LNCAP (cell line): Measurements from ENCODE around the gene VPS41.

ENCODE experiments used
- TF ChIP-seq, protein P1 (sequence below): fragments of 450-650 bp; IDR thresholded peaks from 2 replicates; pipeline ENCODE4 v1.5.1; 2017; ENCODE audit warnings: mild to moderate bottlenecking

Gene VPS41

DNA sequence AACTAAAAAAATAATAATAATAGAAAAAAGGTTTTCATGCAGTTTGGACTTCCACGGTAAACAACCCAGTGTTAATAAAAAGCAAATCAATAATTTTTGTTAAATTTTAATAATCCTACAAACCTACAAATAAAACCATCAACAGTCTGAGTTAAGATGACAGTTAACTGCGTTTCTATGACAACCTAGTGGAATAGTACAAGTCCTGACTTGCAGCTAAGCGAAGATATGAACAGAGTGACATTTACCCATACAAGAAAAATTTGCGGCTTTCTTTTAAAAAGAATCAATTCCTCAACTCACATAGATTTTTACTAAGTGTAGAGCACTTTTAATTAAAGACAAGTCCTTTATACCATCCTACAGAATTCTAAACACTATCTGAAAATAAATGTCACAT is 35.6 kb downstream of the VPS41 start:
- TF ChIP-seq, protein P1, sequence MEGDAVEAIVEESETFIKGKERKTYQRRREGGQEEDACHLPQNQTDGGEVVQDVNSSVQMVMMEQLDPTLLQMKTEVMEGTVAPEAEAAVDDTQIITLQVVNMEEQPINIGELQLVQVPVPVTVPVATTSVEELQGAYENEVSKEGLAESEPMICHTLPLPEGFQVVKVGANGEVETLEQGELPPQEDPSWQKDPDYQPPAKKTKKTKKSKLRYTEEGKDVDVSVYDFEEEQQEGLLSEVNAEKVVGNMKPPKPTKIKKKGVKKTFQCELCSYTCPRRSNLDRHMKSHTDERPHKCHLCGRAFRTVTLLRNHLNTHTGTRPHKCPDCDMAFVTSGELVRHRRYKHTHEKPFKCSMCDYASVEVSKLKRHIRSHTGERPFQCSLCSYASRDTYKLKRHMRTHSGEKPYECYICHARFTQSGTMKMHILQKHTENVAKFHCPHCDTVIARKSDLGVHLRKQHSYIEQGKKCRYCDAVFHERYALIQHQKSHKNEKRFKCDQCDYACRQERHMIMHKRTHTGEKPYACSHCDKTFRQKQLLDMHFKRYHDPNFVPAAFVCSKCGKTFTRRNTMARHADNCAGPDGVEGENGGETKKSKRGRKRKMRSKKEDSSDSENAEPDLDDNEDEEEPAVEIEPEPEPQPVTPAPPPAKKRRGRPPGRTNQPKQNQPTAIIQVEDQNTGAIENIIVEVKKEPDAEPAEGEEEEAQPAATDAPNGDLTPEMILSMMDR, result no peak

DNA sequence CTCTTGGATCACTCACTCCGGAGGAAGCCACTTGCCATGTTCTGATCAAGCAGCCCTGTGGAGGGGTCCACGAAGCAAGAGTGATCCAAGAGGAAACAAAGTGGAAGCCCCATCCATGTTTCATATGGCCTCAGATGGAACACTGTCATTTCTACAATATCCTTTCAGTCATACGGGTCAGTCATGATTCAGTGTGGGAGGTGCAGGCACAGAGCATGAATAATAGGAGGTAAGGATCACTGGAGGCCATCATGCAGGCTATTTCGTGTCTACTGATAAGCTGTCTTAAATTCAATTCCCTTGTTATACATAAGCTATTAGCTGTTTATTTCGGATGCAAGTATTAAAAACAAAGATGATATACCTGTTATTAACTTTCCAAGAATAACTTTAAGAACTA is 36.8 kb downstream of the VPS41 start:
- TF ChIP-seq, protein P1, result no peak

DNA sequence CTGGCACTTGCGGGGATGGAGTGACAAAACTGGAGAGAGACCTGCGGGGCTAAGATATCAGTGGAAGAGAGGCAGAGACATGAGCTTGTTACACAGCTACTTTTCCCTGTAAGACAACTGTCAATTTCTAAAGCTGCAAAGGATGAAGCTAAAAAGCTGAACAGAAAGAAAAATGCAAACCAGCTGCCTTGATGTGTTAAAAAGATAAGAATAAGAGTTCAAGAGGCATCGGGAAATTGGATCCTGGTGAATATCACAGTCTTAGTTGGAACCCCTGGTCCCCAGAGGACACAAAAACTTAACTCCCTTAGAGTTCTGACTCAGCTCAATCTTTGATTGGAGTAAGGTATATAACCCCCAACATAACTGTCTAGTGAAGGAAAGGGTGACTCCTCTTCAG is 38.8 kb downstream of the VPS41 start:
- TF ChIP-seq, protein P1, result no peak

DNA sequence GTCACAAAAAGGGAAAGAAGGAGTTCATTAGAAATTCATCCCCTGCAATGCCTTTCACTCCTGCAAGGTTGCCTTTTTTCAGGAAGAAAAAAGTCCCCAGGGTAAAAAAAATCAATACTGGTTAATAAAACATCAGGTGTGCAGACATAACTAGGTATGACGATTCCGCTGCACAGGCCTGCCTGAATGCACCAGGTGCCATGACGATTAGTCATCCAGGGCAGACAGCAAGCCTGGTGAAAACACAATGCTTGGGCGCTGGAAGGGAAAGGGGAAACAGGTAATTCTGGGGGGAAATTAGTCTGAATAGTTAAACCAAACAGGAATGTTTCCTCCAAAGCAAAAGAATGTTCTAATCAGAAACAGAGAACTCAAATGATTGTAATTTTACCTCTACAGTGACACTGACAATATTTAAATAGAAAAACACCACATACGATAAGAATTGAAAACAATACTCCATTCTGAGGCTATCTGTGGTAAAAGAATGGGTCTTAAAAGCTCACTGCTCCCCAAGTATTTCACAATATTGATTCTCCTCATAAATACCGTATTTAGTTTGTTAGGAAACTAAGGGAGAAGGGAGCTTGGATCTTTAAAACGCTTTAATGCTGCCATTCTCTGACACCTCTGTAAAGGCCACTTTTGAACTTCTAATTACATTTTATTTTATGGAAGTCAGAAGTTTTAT is 45.2 kb downstream of the VPS41 start:
- TF ChIP-seq, protein P1, result no peak

DNA sequence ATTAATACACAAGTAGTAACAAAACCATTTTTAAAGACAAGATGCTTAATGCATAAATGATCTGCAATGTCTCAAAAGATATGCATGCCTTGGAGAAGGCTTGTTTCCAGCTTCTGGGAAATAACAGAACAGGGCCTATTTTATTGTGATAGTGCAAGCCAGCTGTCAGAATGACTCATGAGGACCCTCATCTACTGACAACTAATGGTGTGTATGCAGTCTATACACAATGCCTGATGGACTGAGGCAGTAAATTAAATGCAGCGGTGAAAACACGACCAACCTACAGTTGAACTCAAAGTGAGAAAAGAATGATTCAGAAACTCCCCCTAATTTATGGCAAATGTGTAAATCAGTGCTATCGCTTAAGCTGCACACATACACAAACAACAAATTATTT is 46.3 kb downstream of the VPS41 start:
- TF ChIP-seq, protein P1, result no peak

DNA sequence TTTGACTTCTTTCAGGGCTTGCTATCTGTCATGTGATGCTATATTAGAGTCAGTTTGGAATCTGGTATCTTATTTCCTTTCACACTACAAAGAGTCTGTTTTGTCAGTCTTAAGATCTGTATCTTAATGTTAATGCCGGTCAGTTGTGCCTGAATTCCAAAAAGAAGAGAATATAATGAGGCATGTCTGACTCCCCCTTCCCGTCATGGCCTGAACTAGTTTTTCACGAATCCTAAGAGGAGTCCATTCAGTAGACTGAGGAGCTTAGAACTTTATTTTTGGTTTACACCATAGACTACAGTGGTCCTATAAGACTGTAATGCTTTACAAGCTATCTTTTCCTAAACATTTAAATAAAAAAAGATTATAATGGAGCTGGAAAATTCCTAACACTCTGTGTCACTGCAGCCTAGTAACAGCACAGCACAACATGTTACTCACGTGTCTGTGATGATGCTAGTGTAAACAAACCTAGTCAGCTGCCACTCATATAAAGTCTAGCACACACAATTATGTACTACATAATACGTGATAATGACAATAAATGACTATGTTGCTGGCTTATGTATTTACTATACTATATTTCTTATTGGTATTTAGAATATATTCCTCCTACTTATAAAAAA is 50.6 kb downstream of the VPS41 start:
- TF ChIP-seq, protein P1, result no peak

DNA sequence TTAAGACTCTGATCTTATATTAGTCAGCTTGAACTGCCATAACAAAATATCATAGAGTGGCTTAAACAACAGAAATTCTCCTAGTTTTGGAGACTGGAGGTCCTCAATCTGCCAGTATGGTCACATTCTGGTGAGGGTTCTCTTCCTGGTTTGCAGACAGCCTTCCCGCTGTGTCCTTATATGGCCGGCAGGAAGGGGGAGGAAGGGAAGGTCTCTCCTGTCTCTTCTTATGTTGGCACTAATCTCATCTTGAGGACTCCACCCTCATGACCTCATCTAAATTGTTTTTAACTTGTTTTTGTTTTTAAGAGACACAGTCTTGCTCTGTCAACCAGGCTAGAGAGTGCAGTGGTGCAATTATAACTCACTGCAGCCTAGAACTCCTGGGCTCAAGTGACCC is 53.1 kb downstream of the VPS41 start:
- TF ChIP-seq, protein P1, result no peak
